Bladder microvascular endothelial cell (primary cell): ENCODE measurements around the gene KLHL33. TPM values are rescaled to one million over a fixed set of nuclear protein-coding genes. Genes with fewer than 3 reads are reported as not detected.

ENCODE experiments used
- total RNA-seq: library from RNA; depleted of rRNA; stranded (reverse); fragments of >200 nt; gene quantifications from 2 replicates; pipeline ENCODE4 v1.2.3, GENCODE V29; 2014

The KLHL33 gene, protein sequence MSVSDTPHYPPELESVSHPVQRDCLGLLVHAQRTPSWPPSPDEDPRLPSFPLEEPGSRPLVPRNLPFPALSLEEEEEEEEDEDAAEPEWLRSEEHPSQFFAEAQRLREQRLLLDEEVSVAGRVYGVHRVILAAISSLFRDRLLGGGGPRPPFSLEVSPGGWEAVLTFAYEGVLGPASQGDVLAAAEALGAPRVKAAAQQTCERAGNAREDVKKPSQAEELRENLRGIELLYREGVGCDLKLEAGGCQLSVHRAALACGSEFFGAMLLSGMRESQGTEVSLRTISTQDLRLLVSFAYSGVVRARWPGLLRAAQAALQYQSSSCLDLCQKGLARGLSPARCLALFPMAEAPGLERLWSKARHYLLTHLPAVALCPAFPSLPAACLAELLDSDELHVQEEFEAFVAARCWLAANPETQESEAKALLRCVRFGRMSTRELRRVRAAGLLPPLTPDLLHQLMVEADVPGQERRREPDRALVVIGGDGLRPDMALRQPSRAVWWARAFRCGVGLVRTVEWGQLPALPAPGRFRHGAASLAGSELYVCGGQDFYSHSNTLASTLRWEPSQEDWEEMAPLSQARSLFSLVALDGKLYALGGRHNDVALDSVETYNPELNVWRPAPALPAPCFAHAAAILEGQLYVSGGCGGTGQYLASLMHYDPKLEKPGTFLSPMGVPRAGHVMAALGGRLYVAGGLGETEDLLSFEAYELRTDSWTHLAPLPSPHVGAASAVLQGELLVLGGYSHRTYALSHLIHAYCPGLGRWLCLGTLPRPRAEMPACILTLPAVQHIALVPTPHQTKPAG
- total RNA-seq = under 0.01 TPM in 2 replicates

DNA sequence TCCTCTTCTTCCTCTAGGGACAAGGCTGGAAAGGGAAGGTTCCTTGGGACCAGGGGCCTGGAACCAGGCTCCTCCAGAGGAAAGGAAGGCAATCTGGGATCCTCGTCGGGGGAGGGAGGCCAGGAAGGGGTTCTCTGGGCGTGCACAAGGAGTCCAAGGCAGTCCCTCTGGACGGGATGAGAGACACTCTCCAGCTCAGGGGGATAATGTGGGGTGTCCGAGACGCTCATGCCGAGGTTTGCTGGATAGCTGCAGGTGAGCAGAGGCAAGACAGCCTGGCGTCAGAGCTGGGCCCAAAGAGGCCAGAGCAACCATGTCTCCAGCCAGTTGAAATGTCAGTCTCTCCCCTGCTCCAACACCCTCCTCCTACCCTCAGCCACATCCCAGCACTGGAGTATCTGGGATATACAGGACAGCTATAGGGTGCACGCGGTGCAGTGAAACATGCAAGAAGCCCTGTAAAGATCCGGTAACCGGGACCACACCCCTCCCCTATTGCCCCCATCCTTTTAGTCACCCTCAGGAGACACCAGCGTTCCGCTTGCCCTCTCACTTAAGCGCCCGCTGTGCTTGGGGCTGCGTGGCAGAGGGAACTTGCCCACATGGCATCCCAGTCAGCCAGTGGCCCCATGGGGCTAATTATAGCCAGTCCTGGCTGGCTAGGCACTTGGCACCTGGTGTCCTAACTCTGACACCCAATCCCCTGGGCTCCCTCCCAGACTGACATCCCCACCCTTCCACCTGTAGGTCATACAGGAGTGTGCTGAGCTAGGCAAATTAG is at the start of gene KLHL33:
Gene KLHL33, minus strand, starts transcription at position 585 of the 781 bp plus-strand sequence. Its CDS starts 355 bp downstream, at position 230.

DNA sequence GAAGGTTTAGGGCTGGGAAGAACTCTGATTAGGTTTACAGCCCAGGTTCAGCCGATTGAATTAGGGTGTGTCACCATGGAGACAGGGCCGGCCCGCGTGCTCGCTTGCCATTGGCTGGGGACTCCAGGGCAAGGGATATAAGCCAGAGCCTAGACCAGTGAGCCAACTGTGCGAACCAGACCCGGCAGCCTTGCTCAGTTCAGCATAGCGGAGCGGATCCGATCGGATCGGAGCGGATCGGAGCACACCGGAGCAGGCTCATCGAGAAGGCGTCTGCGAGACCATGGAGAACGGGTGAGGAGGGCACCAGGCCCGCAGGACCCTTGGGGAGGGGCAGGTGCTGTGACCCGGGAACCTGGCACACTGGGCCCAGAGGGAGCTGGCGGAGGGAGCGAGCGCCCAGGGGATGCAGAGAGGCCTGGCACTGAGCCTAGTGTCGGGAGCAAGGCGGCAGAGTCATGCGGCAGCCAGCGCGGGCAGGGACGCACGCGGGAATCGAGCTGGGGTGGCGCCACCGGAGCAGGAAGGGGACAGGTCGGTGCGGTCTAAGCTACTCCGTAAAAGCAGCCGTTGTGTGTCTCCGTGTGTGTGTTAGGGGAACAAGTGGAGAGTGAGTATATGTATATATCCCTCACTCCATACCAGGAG is 33.4 kb upstream of the KLHL33 start, which contains the start of gene PNP:
Gene PNP, plus strand, starts transcription at position 165 of the 648 bp plus-strand sequence. Its CDS starts 119 bp downstream, at position 284.

DNA sequence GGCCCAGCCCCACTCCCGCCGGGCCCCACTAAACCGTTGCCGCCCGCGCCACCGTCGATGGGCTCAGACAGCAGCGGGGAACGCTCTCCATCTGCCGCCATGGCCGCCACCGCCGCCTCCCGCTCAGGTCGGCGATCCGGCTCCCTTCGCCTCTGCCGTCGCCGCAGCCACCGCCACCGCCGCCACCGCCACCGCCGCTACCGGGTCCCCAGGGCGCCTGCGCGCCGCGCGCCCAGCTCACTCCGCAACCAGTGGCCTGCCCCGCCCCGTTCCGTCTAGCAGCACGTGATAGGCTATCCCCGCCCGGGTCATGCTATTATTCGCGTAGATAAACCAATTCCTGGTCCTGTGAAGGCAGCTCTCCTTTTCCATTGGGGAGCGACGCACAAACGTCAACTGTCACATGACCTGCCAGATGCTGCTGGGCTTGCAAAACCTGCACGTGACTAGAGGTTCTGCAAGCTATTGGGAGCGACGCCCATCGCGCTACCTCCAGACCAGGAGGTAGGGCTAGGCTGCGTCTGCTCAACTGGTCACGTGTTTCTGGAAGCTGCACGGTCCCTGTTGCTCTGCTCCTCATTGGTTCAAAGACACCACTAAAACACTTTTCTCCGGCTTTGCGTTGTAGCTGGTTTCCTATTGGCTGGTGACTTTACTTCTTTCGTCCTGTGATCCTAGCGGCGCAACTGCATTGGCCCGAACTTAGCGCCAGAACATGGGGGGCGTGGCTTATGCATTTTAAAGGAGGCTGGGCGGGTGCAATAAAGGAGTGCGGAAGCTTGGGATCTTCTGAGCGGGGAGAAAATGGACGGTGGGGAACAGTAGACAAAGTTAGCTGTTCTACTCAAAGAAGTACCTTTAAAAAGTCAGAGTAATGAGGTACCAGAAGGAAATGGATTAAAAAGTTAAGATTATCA is 25.5 kb upstream of the KLHL33 start, which contains the start of gene PIP4P1:
Gene PIP4P1, minus strand, starts transcription at position 210 of the 917 bp plus-strand sequence. Its CDS starts 109 bp downstream, at position 101.

DNA sequence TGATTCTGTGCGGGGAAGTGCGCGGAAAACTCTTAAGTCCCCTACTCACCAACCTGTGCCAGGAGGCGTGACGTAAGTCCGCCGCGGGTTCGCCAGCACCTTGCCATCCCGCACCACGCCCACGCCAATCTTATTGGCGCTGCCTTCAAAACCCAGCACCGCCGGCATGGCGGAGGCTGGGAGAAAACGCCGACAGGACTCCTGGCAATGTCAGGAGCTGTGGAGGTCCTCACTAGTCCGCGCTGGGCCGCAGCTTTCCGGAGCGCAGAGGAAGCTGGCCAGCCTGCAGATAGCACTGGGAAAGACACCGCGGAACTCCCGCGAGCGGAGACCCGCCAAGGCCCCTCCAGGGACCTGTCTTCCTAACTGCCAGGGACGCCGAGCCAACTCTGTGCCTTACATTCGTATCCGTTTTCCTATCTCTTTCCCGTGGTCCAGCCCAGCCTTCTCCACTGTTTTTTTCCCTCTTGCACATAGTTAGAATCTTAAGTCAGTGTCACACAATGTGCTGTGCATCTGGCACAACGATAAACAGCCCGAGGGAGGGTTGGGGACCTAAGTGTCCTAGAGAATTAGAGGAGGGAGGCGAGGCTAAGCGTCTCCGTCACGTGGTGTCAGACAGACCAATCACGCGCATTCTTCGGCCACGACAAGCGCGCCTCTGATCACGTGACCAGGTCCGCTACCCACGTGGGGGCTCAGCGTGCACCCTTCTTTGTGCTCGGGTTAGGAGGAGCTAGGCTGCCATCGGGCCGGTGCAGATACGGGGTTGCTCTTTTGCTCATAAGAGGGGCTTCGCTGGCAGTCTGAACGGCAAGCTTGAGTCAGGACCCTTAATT is 18.8 kb upstream of the KLHL33 start, which contains the start of the genes APEX1 and OSGEP:
Gene APEX1, plus strand, starts transcription at position 711 of the 839 bp plus-strand sequence. CDS start 420 bp downstream, outside the sequence.
Gene OSGEP, minus strand, starts transcription at position 297 of the 839 bp plus-strand sequence. Its CDS starts 129 bp downstream, at position 168.

DNA sequence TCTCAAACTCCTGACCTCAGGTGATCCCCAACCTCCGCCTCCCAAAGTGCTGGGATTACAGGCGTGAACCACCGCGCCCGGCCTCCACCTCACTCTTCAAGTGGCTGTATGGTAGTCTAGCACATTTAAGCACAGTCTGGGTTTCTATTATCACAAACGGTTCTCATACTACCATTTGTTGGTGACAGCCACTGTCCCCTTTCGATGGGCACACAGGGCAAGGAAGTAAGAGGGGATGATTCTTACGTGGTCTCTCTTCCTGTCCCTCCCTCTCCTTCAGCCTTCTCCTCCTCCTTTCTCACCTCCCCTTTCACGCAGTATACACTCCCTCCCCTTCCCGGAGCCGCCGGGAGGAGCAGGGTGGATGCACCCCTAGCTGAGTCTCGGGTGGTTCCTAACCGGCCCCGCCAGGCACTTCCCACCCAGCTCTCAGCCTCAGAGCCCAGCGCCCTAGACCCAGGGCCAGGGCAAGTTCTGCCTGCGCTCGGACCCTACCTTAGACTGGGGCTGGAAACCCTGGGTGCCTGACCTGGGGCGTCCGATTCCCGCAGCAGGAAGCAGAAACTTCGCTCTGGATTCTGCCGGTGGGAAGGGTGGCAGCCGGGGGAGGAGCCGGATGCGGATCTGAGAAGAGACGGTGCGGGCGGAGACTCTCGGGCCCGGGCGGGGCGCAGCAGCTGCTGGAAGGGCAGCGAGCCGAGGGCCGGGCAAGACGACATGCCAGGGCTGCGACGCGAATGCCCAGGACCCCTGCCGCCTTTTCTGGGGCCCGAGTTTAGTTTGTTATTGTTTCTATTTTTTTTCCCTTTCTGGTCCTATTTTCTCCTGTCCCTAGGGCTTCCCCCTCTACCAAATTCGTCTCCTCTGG is 22.9 kb downstream of the KLHL33 start, which contains the start of gene TEP1:
Gene TEP1, minus strand, starts transcription at position 626 of the 868 bp plus-strand sequence. CDS start 5,062 bp downstream, outside the sequence.

Other genes with a start within 250 kb of the KLHL33 start
- not detected in 2 replicates for gene OR11G2, start 245.3 kb downstream of the KLHL33 start, total RNA-seq
- not detected in 2 replicates for gene OR11H6, start 212.5 kb downstream of the KLHL33 start, total RNA-seq
- not detected in 2 replicates for gene OR11H7, start 207.2 kb downstream of the KLHL33 start, total RNA-seq
- gene OR11H4, start 196.9 kb downstream of the KLHL33 start, total RNA-seq = not detected in 2 replicates
- gene TTC5, start 130.2 kb downstream of the KLHL33 start, total RNA-seq = 15.1 and 38.6 TPM in 2 replicates
- gene CCNB1IP1, start 102.9 kb downstream of the KLHL33 start, total RNA-seq = 19.3 and 27.8 TPM in 2 replicates
- gene PARP2, start 92.5 kb downstream of the KLHL33 start, total RNA-seq = 5.8 and 10.5 TPM in 2 replicates
- 15.2 and 50.6 TPM in 2 replicates for gene TEP1, start 22.7 kb downstream of the KLHL33 start, total RNA-seq
- gene OSGEP, start 18.6 kb upstream of the KLHL33 start, total RNA-seq = 34.6 and 35.6 TPM in 2 replicates
- 41.4 and 50.5 TPM in 2 replicates for gene APEX1, start 19.1 kb upstream of the KLHL33 start, total RNA-seq
- gene PIP4P1, start 25.3 kb upstream of the KLHL33 start, total RNA-seq = 19.1 and 22.0 TPM in 2 replicates
- gene PNP, start 33.2 kb upstream of the KLHL33 start, total RNA-seq = 116 and 286 TPM in 2 replicates
- not detected in 2 replicates for gene RNASE10, start 69.4 kb upstream of the KLHL33 start, total RNA-seq
- gene RNASE9, start 124.9 kb upstream of the KLHL33 start, total RNA-seq = not detected in 2 replicates
- not detected in 2 replicates for gene RNASE11, start 151.8 kb upstream of the KLHL33 start, total RNA-seq
- not detected in 2 replicates for gene RNASE12, start 155.2 kb upstream of the KLHL33 start, total RNA-seq
- not detected in 2 replicates for gene OR6S1, start 205.5 kb upstream of the KLHL33 start, total RNA-seq
- gene RNASE4, start 248.4 kb upstream of the KLHL33 start, total RNA-seq = 4.0 and 9.3 TPM in 2 replicates